ENCODE results near the gene SHROOM3. TPM values are rescaled to one million over a fixed set of nuclear protein-coding genes. Genes with fewer than 3 reads are reported as not detected.

SHROOM3 gene
- polyA plus RNA-seq, 2 of the 4 experiments (the other 2 are of a cell fraction) = 2.8 to 5.1 TPM

DNA sequence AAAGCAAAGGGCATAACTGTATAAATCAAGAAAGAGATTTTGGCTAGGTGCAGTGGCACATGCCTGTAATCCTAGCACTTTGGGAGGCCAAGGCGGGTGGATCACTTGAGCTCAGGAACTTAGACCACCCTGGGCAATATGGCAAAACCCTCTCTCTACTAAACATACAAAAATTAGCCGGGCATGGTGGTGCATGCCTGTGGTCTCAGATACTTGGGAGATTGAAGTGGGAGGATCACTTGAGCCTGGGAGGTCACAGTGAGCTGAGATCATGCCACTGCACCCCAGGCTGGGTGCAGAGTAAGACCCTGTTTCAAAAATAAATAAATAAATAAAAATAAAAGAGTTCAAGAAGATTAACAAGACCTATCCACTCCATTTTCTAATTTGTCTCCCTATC, 235.6 kb downstream of the SHROOM3 start (continued):
- TF ChIP-seq, protein P1, sequence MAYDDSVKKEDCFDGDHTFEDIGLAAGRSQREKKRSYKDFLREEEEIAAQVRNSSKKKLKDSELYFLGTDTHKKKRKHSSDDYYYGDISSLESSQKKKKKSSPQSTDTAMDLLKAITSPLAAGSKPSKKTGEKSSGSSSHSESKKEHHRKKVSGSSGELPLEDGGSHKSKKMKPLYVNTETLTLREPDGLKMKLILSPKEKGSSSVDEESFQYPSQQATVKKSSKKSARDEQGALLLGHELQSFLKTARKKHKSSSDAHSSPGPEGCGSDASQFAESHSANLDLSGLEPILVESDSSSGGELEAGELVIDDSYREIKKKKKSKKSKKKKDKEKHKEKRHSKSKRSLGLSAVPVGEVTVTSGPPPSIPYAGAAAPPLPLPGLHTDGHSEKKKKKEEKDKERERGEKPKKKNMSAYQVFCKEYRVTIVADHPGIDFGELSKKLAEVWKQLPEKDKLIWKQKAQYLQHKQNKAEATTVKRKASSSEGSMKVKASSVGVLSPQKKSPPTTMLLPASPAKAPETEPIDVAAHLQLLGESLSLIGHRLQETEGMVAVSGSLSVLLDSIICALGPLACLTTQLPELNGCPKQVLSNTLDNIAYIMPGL (CRISPR knock-in tag; IDR thresholded peaks at IDR 0.05; ENCODE audit: borderline replicate concordance) = no peak
- TF ChIP-seq EP300 (IDR thresholded peaks at IDR 0.05) = no peak
- TF ChIP-seq RAD21 (conservative IDR thresholded peaks at IDR 0.05 in 1 of 2, IDR thresholded peaks at IDR 0.05 in 1 of 2) = no peak

DNA sequence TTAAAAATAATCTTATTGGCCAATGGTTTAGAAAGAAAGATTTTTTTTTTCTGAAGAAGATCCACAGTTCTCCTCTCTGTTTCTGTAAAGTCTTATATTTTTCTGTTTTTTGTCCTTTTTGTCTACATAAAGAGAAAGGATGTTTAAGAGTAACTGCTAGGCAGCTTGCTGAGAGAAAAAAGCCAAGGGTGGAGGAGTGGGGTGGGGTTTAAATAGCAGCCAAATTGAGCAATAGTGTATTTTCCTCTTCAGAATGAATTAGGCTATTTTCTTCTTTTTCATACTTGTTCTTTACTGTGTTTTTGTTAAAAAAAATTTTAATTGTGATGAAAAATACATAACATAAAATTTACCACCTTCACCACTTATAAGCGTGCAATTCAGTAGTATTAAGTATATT, 238.3 kb downstream of the SHROOM3 start:
- H3K4me1 ChIP-seq = no peaks in the 10 kb centered on the region
- CTCF ChIA-PET = no interaction called here
- no peak for DNase-seq (ENCODE audit: low read depth in 1 of 2, low spot score in 1 of 2)
- no peak overlapping the region for H3K27ac ChIP-seq
- TF ChIP-seq, protein P2, sequence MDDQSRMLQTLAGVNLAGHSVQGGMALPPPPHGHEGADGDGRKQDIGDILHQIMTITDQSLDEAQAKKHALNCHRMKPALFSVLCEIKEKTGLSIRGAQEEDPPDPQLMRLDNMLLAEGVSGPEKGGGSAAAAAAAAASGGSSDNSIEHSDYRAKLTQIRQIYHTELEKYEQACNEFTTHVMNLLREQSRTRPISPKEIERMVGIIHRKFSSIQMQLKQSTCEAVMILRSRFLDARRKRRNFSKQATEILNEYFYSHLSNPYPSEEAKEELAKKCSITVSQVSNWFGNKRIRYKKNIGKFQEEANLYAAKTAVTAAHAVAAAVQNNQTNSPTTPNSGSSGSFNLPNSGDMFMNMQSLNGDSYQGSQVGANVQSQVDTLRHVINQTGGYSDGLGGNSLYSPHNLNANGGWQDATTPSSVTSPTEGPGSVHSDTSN (IDR thresholded peaks at IDR 0.05) = no peak
- TF ChIP-seq RAD21 (conservative IDR thresholded peaks at IDR 0.05 in 1 of 2, IDR thresholded peaks at IDR 0.05 in 1 of 2) = no peak
- TF ChIP-seq, protein P3, sequence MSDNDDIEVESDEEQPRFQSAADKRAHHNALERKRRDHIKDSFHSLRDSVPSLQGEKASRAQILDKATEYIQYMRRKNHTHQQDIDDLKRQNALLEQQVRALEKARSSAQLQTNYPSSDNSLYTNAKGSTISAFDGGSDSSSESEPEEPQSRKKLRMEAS (IDR thresholded peaks at IDR 0.05) = no peak
- no peak for TF ChIP-seq NFE2L2 (conservative IDR thresholded peaks at IDR 0.05; ENCODE audit: low read length)
- no peak for TF ChIP-seq HOXA7 (CRISPR knock-in tag; IDR thresholded peaks at IDR 0.05)
- TF ChIP-seq CBX8 (IDR thresholded peaks at IDR 0.05) = no peak
- no peak for TF ChIP-seq PHF8 (IDR thresholded peaks at IDR 0.05; ENCODE audit: borderline replicate concordance, low read depth)
- no peak for TF ChIP-seq KDM1A (IDR thresholded peaks at IDR 0.05; ENCODE audit: low read depth)
- no peak for TF ChIP-seq FOXS1 (CRISPR knock-in tag; IDR thresholded peaks at IDR 0.05)
- TF ChIP-seq, protein P4, sequence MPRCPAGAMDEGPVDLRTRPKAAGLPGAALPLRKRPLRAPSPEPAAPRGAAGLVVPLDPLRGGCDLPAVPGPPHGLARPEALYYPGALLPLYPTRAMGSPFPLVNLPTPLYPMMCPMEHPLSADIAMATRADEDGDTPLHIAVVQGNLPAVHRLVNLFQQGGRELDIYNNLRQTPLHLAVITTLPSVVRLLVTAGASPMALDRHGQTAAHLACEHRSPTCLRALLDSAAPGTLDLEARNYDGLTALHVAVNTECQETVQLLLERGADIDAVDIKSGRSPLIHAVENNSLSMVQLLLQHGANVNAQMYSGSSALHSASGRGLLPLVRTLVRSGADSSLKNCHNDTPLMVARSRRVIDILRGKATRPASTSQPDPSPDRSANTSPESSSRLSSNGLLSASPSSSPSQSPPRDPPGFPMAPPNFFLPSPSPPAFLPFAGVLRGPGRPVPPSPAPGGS (IDR thresholded peaks at IDR 0.05) = no peak
- TF ChIP-seq ZC3H11A (IDR thresholded peaks at IDR 0.05) = no peak
- TF ChIP-seq, protein P1 (CRISPR knock-in tag; IDR thresholded peaks at IDR 0.05; ENCODE audit: borderline replicate concordance) = no peak
- no peak for TF ChIP-seq NR3C1 (IDR thresholded peaks at IDR 0.05)
- no peak for TF ChIP-seq SMC3 (IDR thresholded peaks at IDR 0.05)
- no peak for TF ChIP-seq POLR2A (IDR thresholded peaks at IDR 0.05; ENCODE audit: low read length)
- no peak for TF ChIP-seq CEBPB (IDR thresholded peaks at IDR 0.05)
- WGBS (ENCODE audit: missing lambda C conversion rate) = 92% methylated on average over 1 of the region's 1 CpG
- ATAC-seq = no peak
- H3K4me3 ChIP-seq = no peak overlapping the region
- H3K9me3 ChIP-seq = no peaks in the 10 kb centered on the region
- POLR2A ChIA-PET = no interaction called here
- no peak for FAIRE-seq
- no peak overlapping the region for H3K4me2 ChIP-seq

DNA sequence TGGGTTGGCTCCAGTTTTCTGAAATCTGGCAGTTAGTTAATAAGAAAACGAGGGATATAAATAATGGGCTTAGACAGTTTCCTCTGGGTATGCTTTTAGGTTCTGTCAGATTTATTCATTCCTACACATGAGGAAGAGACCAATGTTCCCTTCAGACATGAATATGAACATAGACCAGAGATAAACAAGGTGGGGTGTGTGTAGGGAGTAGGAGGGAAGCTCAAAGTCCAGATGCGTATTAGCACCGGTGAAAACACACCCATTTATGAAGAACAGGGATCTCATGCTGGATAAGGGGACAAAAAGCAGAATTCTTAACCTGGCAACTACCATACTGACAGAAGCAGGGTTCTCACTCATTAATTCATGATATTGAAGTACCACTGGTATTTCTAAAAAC, 240.0 kb downstream of the SHROOM3 start:
- ATAC-seq (no peak), DNase-seq (ENCODE audit: low read depth in 1 of 2, low spot score in 1 of 2) (no peak), FAIRE-seq (no peak)
- POLR2A ChIA-PET = no interaction called here
- TF ChIP-seq, protein P3 (IDR thresholded peaks at IDR 0.05) = no peak
- Histone ChIP-seq H3K9me3 (no peaks in the 10 kb centered on the region), H3K4me3 (no peak overlapping the region), H3K4me1 (no peaks in the 10 kb centered on the region), H3K27ac (no peak overlapping the region), H3K4me2 (no peak overlapping the region)
- 76% methylated on average over 3 of the region's 3 CpGs for WGBS (ENCODE audit: missing lambda C conversion rate)
- CTCF ChIA-PET = no interaction called here
